A549 treated with Mapracorat at 1 μM for 4 hours (cell line): ENCODE data around the gene OR4F6. TPM values are rescaled to one million over a fixed set of nuclear protein-coding genes. Genes with fewer than 3 reads are reported as not detected.

Source experiments
- total RNA-seq: library from RNA; stranded (reverse); fragments of 200-300 nt; extraction: Qiagen RNA extraction; gene quantifications from 5 replicates; pipeline ENCODE4 v1.2.3, GENCODE V29; 2022

OR4F6 gene, protein sequence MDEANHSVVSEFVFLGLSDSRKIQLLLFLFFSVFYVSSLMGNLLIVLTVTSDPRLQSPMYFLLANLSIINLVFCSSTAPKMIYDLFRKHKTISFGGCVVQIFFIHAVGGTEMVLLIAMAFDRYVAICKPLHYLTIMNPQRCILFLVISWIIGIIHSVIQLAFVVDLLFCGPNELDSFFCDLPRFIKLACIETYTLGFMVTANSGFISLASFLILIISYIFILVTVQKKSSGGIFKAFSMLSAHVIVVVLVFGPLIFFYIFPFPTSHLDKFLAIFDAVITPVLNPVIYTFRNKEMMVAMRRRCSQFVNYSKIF
- total RNA-seq, result not detected in 5 replicates

DNA sequence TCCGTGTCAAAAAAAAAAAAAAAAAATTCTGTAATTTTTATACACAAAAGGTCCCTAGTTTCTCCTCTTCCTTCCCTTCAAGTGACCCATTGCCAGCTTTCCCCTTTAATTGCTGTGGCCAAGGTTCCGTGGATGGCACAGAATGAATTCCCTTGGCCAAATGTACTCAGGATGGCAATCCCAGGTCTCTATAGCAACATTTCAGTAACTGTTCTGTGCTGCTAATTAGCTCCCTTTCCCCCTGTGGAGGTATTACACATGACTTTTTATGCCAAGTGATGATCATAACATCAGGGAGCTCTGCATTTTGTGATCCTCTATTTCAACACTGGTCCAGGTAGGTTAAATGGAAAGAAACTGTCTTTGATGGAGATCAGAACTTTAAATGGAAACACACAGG is at the start of gene OR4F6:
Gene OR4F6, plus strand, starts transcription at position 301 of the 400 bp plus-strand sequence. CDS start 2,211 bp downstream, outside the sequence.

DNA sequence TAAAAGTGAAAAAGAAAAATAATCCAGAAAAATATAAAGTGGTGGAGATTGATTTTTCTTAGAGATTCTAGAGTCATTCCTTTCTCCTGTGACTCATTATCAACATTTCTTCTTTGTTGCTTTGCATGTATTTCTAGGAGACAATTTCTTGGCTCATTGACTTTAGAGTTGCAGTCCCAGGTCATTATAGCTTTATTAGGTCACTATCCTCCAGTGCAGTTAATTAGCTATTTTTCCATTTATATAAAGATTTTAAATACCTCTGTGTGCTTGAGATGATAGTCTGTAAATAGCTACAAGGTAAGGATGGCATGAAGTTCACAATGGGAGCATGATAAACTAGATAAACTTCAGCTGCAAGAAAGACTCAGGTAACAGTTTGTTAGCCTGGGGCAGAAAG is 8.6 kb downstream of the OR4F6 start, which contains the start of gene OR4F15:
Gene OR4F15, plus strand, starts transcription at position 301 of the 400 bp plus-strand sequence. CDS start 5,985 bp downstream, outside the sequence.

Other genes starting within 250 kb of the OR4F6 start
- 30.9 to 33.1 TPM (median 32.6 TPM) in 5 replicates for gene TM2D3, start 151.1 kb upstream of the OR4F6 start, total RNA-seq
- 6.4 to 9.0 TPM (median 7.6 TPM) in 5 replicates for gene TARS3, start 79.0 kb upstream of the OR4F6 start, total RNA-seq
- gene OR4F15, start 8.7 kb downstream of the OR4F6 start, total RNA-seq, result not detected in 5 replicates